Measurements from ENCODE around the gene ZIM2. TPM values are rescaled to one million over a fixed set of nuclear protein-coding genes. Genes with fewer than 3 reads are reported as not detected.

ZIM2 gene
- total and polyA plus RNA-seq, 2 of the 4 experiments (the other 2 are of a cell fraction) = not detected

- peaks cover 26% of the 10 kb centered on the region for H3K9me3 ChIP-seq (ENCODE audit: control insufficient read depth, insufficient read depth, low read length)
- no peak overlapping the region for H3K4me2 ChIP-seq (ENCODE audit: low read depth, low read length)
- TF ChIP-seq RCOR1 (IDR thresholded peaks at IDR 0.05; ENCODE audit: insufficient replicate concordance, low read length) (no peak), CTCF (conservative IDR thresholded peaks at IDR 0.05; ENCODE audit: low read depth, low read length) (peak; percentile 13; the same call in 1 of the 2 replicates)
- TF ChIP-seq, protein P1, sequence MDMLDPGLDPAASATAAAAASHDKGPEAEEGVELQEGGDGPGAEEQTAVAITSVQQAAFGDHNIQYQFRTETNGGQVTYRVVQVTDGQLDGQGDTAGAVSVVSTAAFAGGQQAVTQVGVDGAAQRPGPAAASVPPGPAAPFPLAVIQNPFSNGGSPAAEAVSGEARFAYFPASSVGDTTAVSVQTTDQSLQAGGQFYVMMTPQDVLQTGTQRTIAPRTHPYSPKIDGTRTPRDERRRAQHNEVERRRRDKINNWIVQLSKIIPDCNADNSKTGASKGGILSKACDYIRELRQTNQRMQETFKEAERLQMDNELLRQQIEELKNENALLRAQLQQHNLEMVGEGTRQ (IDR thresholded peaks at IDR 0.05; ENCODE audit: low read depth, low read length) = no peak
- H3K27ac ChIP-seq (ENCODE audit: insufficient read depth, low read length) = no peak overlapping the region
- in situ Hi-C loops (cut with MboI; ENCODE audit: low sequenced_read_pairs) = no loop called here
- intact Hi-C loops (cut with micrococcal nuclease) = loop anchor here (10.0 kb wide), 1 partner anchor 369 kb away; no protein-coding TSS in a partner anchor
- no peak overlapping the region for H2AFZ ChIP-seq (replicated peaks; ENCODE audit: low read length, poor library complexity)
- no peak overlapping the region for H3K18ac ChIP-seq (ENCODE audit: low read depth, low read length)
- H2AK9ac ChIP-seq (replicated peaks; ENCODE audit: low read depth, low read length, poor library complexity) = no peak overlapping the region
- no peak overlapping the region for H2BK15ac ChIP-seq (ENCODE audit: low read depth, low read length)
- no peaks in the 10 kb centered on the region for H3K79me1 ChIP-seq (ENCODE audit: low read depth in 1 of 2, low read length in 2 of 2)
- no peak overlapping the region for H2BK120ac ChIP-seq (ENCODE audit: low read depth, low read length)
- no peaks in the 10 kb centered on the region for H4K20me1 ChIP-seq (ENCODE audit: insufficient read depth, low read length)
- WGBS, 2 experiments (ENCODE audit: extremely low coverage in 2 of 2, insufficient read length in 1 of 2) = 2% methylated on average over 4 of the region's 9 CpGs; no CpG with 5 or more reads in 1 of the 2 experiments
- H3K9ac ChIP-seq (ENCODE audit: low read depth, low read length) = no peak overlapping the region
- H2AK5ac ChIP-seq (ENCODE audit: low read depth, low read length) = no peak overlapping the region
- no TSS peak for BruUV-seq (replicated peaks)
- no peak overlapping the region for H3K14ac ChIP-seq (replicated peaks; ENCODE audit: low read depth, low read length)
- H2BK5ac ChIP-seq (ENCODE audit: low read depth, low read length, poor library complexity, severe bottlenecking) = no peak overlapping the region
- H4K91ac ChIP-seq (ENCODE audit: insufficient read depth, low read depth, low read length) = no peak overlapping the region
- no peaks in the 10 kb centered on the region for H3K9me1 ChIP-seq (ENCODE audit: insufficient read depth, low read length)
- no peak overlapping the region for H4K8ac ChIP-seq (ENCODE audit: low read depth in 2 of 2, low read length in 2 of 2)
- no peak overlapping the region for H2BK20ac ChIP-seq (ENCODE audit: low read depth, low read length)
- H3K4ac ChIP-seq (ENCODE audit: low read depth, low read length) = no peak overlapping the region
- DNase-seq (no peak), ATAC-seq (ENCODE audit: low read depth) (no peak)
- POLR2A ChIA-PET (ENCODE audit: unreplicated experiment) = no interaction called here
- H3K56ac ChIP-seq (ENCODE audit: extremely low read depth, insufficient read depth, low read length) = no peak overlapping the region
- no peaks in the 10 kb centered on the region for H3K4me1 ChIP-seq (ENCODE audit: control insufficient read depth, insufficient read depth, low read length)
- CTCF ChIA-PET = no interaction called here
- no peaks in the 10 kb centered on the region for H3K27me3 ChIP-seq (ENCODE audit: control insufficient read depth, insufficient read depth, low read length)
- H4K5ac ChIP-seq (ENCODE audit: low read depth, low read length) = no peak overlapping the region
- dilution Hi-C loops (cut with HindIII; ENCODE audit: low sequenced_read_pairs, unreplicated experiment) = no loop called here
- no peaks in the 10 kb centered on the region for H3K36me3 ChIP-seq (ENCODE audit: control insufficient read depth, insufficient read depth, low read length)
- H3K4me3 ChIP-seq (ENCODE audit: insufficient read depth, low read depth, low read length) = no peak overlapping the region
- no peak overlapping the region for H3K23ac ChIP-seq (ENCODE audit: low read depth, low read length)
Observed at GRCh38 chr19:56725829-56726424, 114.6 kb downstream of the ZIM2 start.

Small RNAs within 50 kb of the gene (microRNA-seq; reads per million reads assigned to microRNA genes)
- not detected for gene AC006115.2 (ENCODE audit: insufficient read depth, insufficient read length)

Small RNAs within 50 kb of the gene (small RNA-seq; reads per million reads assigned to genes)
- gene AC006115.2 = 0 reads per million in 5 experiments

Other genes starting within 250 kb of the ZIM2 start
- gene ZNF71, start 245.4 kb downstream of the ZIM2 start, total RNA-seq (2012; rRNA removed) = 7.5 and 9.3 TPM in 2 replicates
- 7.9 and 8.1 TPM in 2 replicates for gene ZNF71, start 245.4 kb downstream of the ZIM2 start, polyA plus RNA-seq (2012; rRNA removed)
- gene SMIM17, start 197.6 kb downstream of the ZIM2 start, total RNA-seq (2012; rRNA removed) = 0.28 TPM in 1 of 2 replicates, not detected in the other
- gene SMIM17, start 197.6 kb downstream of the ZIM2 start, polyA plus RNA-seq (2012; rRNA removed) = 0.10 TPM in 1 of 2 replicates, not detected in the other
- not detected in 2 replicates for gene ZNF835, start 169.0 kb downstream of the ZIM2 start, total RNA-seq (2012; rRNA removed)
- gene ZNF835, start 169.0 kb downstream of the ZIM2 start, polyA plus RNA-seq (2012; rRNA removed) = not detected in 2 replicates
- not detected in 2 replicates for gene PEG3, start within 50 bp of the ZIM2 start, total RNA-seq (2012; rRNA removed)
- not detected in 2 replicates for gene PEG3, start within 50 bp of the ZIM2 start, polyA plus RNA-seq (2012; rRNA removed)

Data from IMR-90 (cell line).